Suprapubic skin (tissue), 4 donors: ENCODE data around the gene PSMB3. TPM values are rescaled to one million over a fixed set of nuclear protein-coding genes. Genes with fewer than 3 reads are reported as not detected.
A peak's percentile ranks its signal among the peaks of the same experiment; 100 is the strongest.

ENCODE experiments used
- DNase-seq, 2 donors: peaks; one replicate each; pipeline ENCODE4 v3.0.0-alpha.2; 2019; ENCODE audit warnings: low spot score in 2 of 2
- H3K27ac ChIP-seq: fragments of 200-600 bp; sonication (generic); one replicate; pipeline ENCODE4 v1.5.1; 2019
- H3K27me3 ChIP-seq: fragments of 200-600 bp; sonication (generic); one replicate; pipeline ENCODE4 v1.5.1; 2019
- H3K36me3 ChIP-seq: fragments of 200-600 bp; sonication (generic); one replicate; pipeline ENCODE4 v1.5.1; 2019
- H3K4me1 ChIP-seq: fragments of 200-600 bp; sonication (generic); one replicate; pipeline ENCODE4 v1.5.1; 2019
- H3K4me3 ChIP-seq: fragments of 200-600 bp; sonication (generic); one replicate; pipeline ENCODE4 v1.5.1; 2019; ENCODE audit warnings: mild to moderate bottlenecking
- H3K9me3 ChIP-seq: fragments of 200-600 bp; sonication (generic); one replicate; pipeline ENCODE4 v1.5.1; 2019
- CTCF ChIP-seq, 2 donors: fragments of 200-600 bp in 1 of 2; fragments of 450-650 bp in 1 of 2; sonication (generic) in 1 of 2; IDR thresholded peaks; one replicate each; pipeline ENCODE4 v1.5.1; 2016 to 2019; ENCODE audit warnings: antibody characterized with exemption in 2 of 2, mild to moderate bottlenecking in 1 of 2, moderate library complexity in 1 of 2
- EP300 ChIP-seq: sonication (generic); formaldehyde crosslinking; IDR thresholded peaks from one replicate; pipeline ENCODE4 v1.6.1; 2017; ENCODE audit warnings: antibody characterized with exemption
- POLR2A ChIP-seq, 2 donors: fragments of 450-650 bp; IDR thresholded peaks; one replicate each; pipeline ENCODE4 v1.6.1; 2017; ENCODE audit warnings: antibody characterized with exemption in 2 of 2, mild to moderate bottlenecking in 2 of 2, moderate library complexity in 2 of 2
- POLR2AphosphoS5 ChIP-seq, 3 donors: sonication (generic); formaldehyde crosslinking; IDR thresholded peaks; one replicate each; pipeline ENCODE4 v1.6.1; 2017; ENCODE audit warnings: antibody characterized with exemption in 3 of 3
- WGBS: methylation state at CpG from one replicate; pipeline ENCODE4 v1.1.5; 2018; 5-methylcytosine and 5-hydroxymethylcytosine counted together
- total RNA-seq, 4 donors: library from RNA; depleted of rRNA; stranded (reverse); fragments of >200 nt; gene quantifications; one replicate each; pipeline ENCODE4 v1.1.0, GENCODE V29; 2016

PSMB3 gene
- total RNA-seq, 4 donors from 2014 or later: 106 to 186 (median 162) TPM

DNA sequence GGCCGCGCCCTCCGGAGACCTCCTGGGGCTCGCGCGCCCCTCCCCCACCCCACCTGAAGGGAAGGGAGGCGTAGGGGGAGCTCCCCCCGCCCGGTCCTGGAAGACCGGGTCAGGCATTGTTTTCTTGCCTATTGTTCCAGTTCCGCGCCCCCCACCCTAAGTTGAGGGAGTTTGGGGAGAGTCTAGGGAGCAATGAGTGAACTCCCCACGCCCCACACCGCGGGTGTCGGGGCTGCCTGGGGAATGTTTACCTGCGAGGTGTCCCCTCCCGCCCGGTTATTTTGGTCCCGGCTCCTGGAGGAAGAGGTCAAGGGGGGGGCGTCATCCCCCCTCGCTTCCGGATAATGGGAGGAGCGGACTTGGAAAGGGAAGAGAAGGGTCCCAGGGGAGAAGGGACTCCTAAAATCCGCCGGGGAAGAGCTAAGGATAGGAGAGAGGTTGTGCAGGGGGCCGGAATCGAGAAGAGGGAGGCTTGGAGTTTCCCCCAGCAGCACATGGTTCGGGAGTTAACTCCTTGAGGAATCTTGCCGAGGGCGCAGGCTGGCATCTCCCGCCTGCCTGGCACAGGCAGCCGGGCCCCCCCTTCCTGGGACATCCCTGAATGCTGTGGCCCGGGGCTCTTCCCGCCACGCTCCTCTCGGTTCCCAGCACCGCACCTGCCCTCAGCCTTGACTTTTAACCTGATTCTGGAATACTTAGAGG, 46.6 kb upstream of the PSMB3 start:
- peak overlapping the region; percentile 85 for H3K4me3 ChIP-seq
- peak overlapping the region; percentile 90 for H3K27ac ChIP-seq
- no peaks in the 10 kb centered on the region for H3K9me3 ChIP-seq
- TF ChIP-seq POLR2A (IDR thresholded peaks at IDR 0.05) (no peak), POLR2AphosphoS5 (IDR thresholded peaks at IDR 0.05) (no peak), EP300 (no peak), CTCF (IDR thresholded peaks at IDR 0.05) (no peak)
- peaks cover 68% of the 10 kb centered on the region for H3K4me1 ChIP-seq
- WGBS: 0% methylated on average over 30 of the region's 38 CpGs
- no peaks in the 10 kb centered on the region for H3K27me3 ChIP-seq
- DNase-seq: peak in 1 of 2 donors; percentile 82
- peaks cover 10% of the 10 kb centered on the region for H3K36me3 ChIP-seq

DNA sequence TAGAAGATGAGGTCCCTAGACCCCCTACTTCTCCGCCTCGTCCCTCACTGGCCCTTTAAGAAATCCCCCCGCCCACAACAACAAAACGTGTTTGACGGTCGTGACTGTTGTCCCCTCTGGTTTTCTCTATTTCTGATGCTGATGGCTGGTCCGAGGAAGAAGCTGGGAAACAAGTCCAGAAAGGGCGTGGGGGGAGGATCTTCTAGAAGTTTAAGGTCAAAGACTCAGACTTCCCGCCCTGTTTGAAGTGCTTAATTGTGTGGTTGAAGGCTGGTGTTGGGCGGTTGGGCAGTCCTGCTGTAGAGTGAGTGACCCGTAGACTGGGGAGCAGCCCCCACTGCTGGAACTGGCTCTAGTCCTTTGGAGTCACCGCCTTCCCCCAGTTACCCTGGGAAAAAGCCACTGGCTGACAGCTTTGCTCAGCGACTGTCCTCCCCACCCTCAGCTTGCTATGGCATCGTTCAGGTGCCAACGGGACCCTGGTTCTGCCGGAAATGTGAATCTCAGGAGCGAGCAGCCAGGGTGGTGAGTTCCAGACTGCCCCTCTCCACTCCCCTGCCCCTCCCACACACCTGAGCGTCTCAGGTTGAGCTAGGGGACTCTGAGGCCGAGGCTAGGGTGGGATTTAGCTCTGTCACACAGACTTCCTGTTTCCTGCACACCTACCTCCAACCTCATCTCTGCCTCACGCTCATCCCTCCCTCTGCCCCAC, 45.9 kb upstream of the PSMB3 start:
- no peaks in the 10 kb centered on the region for H3K9me3 ChIP-seq
- peak overlapping the region; percentile 85 for H3K4me3 ChIP-seq
- peaks cover 16% of the 10 kb centered on the region for H3K36me3 ChIP-seq
- DNase-seq: no peak
- WGBS: 7% methylated on average over 17 of the region's 20 CpGs
- peak overlapping the region; percentile 90 for H3K27ac ChIP-seq
- no peaks in the 10 kb centered on the region for H3K27me3 ChIP-seq
- no peak for TF ChIP-seq POLR2A (IDR thresholded peaks at IDR 0.05)
- TF ChIP-seq CTCF (IDR thresholded peaks at IDR 0.05): no peak
- TF ChIP-seq POLR2AphosphoS5 (IDR thresholded peaks at IDR 0.05): no peak
- no peak for TF ChIP-seq EP300
- peaks cover 61% of the 10 kb centered on the region for H3K4me1 ChIP-seq

- H3K4me3 ChIP-seq: no peak overlapping the region
- no peaks in the 10 kb centered on the region for H3K27me3 ChIP-seq
- TF ChIP-seq EP300 (no peak), POLR2A (IDR thresholded peaks at IDR 0.05) (no peak), CTCF (IDR thresholded peaks at IDR 0.05) (no peak), POLR2AphosphoS5 (IDR thresholded peaks at IDR 0.05) (no peak)
- H3K4me1 ChIP-seq: peaks cover 53% of the 10 kb centered on the region
- peaks cover 27% of the 10 kb centered on the region for H3K36me3 ChIP-seq
- 79% methylated on average over 21 of the region's 21 CpGs for WGBS
- DNase-seq: no peak
- no peak overlapping the region for H3K27ac ChIP-seq
- no peaks in the 10 kb centered on the region for H3K9me3 ChIP-seq
Observed at GRCh38 chr17:38707678-38708351, 44.7 kb upstream of the PSMB3 start.

DNA sequence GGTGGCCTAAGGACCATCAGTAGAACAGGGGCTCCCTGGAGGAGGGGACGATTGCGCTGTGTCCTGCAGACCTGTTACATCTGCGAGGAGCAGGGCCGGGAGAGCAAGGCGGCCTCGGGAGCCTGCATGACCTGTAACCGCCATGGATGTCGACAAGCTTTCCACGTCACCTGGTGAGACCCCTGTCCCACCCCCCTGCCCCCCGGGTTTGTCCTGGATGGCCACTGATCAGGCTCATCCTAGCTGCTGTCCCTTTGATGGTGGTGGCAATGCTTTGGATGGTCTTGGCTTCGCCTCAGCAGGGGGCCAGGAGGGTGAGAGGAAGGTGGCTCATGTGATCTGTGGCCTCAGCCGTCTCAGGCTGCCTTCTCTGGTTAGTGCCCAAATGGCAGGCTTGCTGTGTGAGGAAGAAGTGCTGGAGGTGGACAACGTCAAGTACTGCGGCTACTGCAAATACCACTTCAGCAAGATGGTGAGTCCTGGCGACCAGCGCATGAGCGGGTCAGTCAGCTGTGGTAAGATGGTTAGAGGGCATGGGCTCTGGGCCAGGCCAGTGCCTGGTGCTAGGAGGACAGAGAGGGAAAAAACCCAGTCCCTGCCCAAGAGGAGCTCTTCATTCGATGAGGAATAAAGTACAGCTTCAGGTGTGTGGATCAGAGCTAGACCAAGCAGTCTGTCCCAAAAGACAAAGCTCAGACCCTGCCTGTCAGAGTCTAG, 43.3 kb upstream of the PSMB3 start:
- no peak for TF ChIP-seq POLR2AphosphoS5 (IDR thresholded peaks at IDR 0.05)
- TF ChIP-seq EP300: no peak
- no peak for TF ChIP-seq POLR2A (IDR thresholded peaks at IDR 0.05)
- TF ChIP-seq CTCF (IDR thresholded peaks at IDR 0.05): no peak
- H3K4me1 ChIP-seq: peaks cover 41% of the 10 kb centered on the region
- no peaks in the 10 kb centered on the region for H3K9me3 ChIP-seq
- H3K27ac ChIP-seq: no peak overlapping the region
- WGBS: 85% methylated on average over 18 of the region's 18 CpGs
- no peak overlapping the region for H3K4me3 ChIP-seq
- H3K36me3 ChIP-seq: peaks cover 42% of the 10 kb centered on the region
- H3K27me3 ChIP-seq: no peaks in the 10 kb centered on the region
- no peak for DNase-seq
